Left lobe of liver (tissue), 2 donors: ENCODE results near the gene CMTM2. TPM values are rescaled to one million over a fixed set of nuclear protein-coding genes. Genes with fewer than 3 reads are reported as not detected.
"Not testable (repeated sequence)": the region's sequence is repeated elsewhere in the genome, so short reads cannot be mapped to it uniquely, and the experiment has no call there.

Source experiments
- ATAC-seq: fragments of 200-7000 bp; cut with Tn5 transposase; one replicate; pipeline ENCODE4 v1.9.1; 2020; ENCODE audit warnings: mild to moderate bottlenecking, moderate library complexity
- DNase-seq: peaks from one replicate; pipeline ENCODE4 v3.0.0-alpha.2; 2020; ENCODE audit warnings: low spot score
- total RNA-seq: library from RNA; stranded (reverse); gene quantifications from one replicate; pipeline ENCODE4 v1.2.1, GENCODE V29; 2021
- donor health status: DM: no; HTN: no; CAD: no; lungs with moderate emphysema.
- donor health status: DM: no; HTN: yes; CAD: no.

Gene CMTM2
- total RNA-seq, 1 donor from 2014 or later, result not detected

DNA sequence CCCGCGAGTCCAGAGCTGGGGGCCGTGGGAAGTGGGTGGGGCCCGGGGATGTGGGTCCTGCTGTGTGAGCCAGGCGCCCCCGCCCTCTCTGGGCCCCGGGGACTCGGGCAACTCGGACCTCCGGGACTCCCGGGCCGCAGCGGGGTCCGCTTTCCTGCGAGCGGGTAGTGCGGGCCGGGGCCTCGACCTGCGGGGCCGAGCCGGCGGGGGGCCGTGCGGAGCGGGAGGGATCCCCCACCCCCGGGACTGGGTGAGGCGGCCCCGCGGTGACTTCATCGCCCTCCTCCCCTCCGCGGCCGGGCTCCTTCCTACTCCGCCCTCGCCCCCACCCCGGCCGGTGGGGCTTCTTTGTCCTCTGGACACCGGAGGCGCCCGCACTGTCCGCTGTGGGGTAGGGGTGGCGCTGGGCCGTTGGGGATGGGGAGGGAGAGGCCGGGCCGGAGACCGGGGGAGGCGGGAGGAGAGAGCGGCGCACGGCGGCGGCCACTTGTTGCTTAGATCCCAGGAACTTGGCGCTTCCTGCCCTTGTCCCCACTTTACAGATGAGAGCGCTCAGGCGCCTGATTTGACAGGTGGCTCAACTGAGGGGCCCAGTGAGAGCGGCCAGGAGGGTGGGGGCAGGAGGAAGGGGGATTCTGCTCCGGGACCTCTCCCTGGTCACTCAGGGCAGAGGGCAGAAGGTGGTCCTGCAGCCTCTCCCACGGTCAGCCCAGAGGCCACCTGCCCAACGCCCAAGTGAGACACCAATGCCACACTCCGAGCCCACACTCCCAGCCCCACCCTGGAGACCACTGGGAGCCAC is 26.1 kb downstream of the CMTM2 start:
- ATAC-seq, result peak; percentile 27
- no peak for DNase-seq

- DNase-seq, result no peak
- no peak for ATAC-seq
Observed at GRCh38 chr16:66605979-66606751, 26.9 kb downstream of the CMTM2 start.

- ATAC-seq (peak; percentile 89), DNase-seq (peak; percentile 86)
Observed at GRCh38 chr16:66608241-66609138, 29.2 kb downstream of the CMTM2 start.

DNA sequence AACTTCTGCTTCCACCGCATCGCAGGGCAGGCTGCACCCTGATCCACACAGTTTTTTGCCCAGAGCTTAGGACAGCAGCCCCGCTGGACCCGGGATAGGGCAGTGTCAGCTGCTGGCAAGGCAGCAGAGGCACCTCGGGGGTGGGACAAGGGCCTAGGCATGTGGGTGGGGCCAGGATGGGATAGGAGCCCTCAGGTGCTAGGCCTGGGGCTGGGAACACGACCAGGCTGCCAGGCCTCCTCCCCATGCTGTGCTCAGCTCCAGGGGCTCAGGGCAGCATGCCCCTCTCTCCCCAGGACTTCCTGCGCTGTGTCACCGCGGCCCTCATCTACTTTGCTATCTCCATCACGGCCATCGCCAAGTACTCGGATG is 29.9 kb downstream of the CMTM2 start:
- DNase-seq (no peak), ATAC-seq (no peak)

- no peak for DNase-seq
Observed at GRCh38 chr16:66610111-66610820, 31.0 kb downstream of the CMTM2 start.

GRCh38 chr16:66611911-66612310 is 32.6 kb downstream of the CMTM2 start:
- ATAC-seq, DNase-seq: not testable (repeated sequence)

More at GRCh38 chr16:66610111-66610820, 31.0 kb downstream of the CMTM2 start:
- no peak for ATAC-seq

- no peak for ATAC-seq
- no peak for DNase-seq
Observed at GRCh38 chr16:66612422-66612821, 33.2 kb downstream of the CMTM2 start.

DNA sequence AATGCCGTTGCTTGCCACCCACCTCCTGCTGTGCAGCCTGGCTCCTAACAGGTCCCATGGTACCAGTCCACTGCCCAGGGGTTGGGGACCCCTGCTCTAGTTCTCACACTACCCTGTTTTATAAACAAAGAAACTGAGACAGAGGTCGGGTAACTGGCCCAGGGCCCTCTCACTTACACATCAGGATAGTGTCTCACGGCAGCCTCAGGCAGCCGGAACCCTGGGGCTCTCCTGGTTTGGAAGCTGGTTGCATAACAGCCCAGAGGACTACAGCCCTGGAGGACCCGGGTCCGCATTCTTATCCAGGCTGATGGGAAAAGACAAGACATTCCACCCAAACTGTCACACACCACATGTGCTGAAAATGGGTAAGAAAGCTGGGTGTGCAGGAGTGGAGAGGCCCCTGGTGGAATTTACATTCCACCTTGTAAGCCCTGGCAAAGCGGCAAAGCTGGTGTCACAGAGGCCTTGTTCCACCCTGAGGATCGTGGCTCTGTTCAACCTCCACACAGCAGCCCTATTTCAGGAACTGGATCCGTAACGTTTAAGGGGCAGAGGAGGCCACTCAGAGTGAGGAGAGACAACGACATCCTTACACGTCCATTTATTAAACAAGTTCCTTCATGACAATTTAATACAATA is 35.0 kb downstream of the CMTM2 start:
- no peak for ATAC-seq
- DNase-seq, result no peak

DNA sequence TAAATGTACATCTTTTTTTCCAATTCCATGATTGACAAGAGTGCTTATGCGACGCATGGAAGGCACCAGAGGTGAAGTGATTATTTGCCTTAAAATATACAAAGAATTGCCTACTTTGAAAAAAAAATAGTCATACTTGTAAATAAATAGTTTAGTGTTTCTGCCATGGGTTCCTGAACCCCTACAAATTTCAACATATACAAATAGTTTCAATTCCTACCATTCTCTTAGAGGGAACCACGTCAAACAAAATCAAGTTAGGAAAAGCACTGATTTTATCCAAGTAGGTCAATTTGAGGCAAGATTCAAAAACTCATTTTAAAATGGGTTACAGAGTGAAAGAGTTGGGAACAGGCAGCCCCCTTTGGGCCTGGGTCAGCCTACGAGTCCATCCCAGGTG is 36.9 kb downstream of the CMTM2 start:
- ATAC-seq, result no peak
- no peak for DNase-seq

GRCh38 chr16:66616592-66616991 is 37.3 kb downstream of the CMTM2 start:
- DNase-seq (no peak), ATAC-seq (peak; percentile 8)

- DNase-seq, result no peak
Observed at GRCh38 chr16:66617010-66617434, 37.8 kb downstream of the CMTM2 start.

DNA sequence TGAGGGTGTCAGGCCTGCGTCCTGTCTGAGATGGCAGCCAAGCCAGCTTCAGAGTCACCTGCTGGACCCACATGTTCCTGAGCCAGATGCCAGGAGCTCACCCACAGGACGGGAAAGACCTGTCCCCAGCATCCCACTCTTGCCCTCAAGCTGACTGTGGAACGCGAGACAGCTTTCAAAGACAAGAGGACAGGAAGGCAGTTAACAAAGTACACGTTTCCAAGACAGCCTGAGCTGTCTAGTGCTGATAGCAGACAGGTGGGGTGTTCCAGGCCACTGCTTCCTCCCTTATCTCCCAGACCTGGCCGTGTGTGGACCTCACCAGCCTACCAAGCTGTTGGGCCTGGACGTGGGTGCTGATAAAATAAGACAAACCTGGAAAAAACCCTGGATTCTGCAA is 38.5 kb downstream of the CMTM2 start:
- ATAC-seq, result peak; percentile 30
- DNase-seq, result no peak

More at GRCh38 chr16:66617010-66617434, 37.8 kb downstream of the CMTM2 start:
- ATAC-seq, result peak; percentile 85

DNA sequence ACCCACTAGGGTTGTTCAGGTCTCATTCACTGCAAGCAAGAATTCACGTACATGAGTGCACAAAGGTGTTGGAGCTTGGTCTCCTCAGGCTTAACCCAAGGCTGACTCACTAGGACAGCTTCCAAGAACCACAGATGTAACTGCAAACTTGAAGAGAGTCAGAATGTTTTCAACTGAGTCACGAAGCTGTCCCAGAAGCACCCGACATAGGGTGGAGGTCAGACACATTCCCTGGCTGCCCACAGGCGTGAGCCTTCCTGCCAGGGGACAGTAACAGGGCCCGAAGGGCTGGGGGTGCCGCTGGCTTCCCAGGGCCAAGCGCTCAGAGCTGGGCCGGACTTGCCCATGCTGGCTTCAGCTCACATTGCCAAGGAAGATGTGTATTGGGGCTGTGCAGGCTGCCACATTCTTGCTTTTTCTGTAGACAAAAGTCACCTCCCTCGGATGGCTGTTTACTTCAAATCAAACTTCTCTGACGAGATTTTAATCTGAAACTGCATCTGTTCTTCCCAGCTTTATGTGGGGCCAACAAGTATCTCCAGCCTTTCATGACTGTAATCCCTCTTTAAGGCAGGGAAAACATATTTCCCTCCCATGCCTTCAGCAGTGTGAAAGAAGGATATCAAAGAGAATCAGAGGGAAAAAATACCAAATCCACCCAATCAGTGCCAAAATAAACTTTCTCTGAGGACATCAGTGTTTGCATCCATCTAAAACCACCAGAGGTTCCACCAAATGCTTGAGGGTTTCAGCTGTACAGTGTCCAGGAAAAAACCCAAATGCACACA is 39.5 kb downstream of the CMTM2 start:
- ATAC-seq (peak; percentile 15), DNase-seq (no peak)

DNA sequence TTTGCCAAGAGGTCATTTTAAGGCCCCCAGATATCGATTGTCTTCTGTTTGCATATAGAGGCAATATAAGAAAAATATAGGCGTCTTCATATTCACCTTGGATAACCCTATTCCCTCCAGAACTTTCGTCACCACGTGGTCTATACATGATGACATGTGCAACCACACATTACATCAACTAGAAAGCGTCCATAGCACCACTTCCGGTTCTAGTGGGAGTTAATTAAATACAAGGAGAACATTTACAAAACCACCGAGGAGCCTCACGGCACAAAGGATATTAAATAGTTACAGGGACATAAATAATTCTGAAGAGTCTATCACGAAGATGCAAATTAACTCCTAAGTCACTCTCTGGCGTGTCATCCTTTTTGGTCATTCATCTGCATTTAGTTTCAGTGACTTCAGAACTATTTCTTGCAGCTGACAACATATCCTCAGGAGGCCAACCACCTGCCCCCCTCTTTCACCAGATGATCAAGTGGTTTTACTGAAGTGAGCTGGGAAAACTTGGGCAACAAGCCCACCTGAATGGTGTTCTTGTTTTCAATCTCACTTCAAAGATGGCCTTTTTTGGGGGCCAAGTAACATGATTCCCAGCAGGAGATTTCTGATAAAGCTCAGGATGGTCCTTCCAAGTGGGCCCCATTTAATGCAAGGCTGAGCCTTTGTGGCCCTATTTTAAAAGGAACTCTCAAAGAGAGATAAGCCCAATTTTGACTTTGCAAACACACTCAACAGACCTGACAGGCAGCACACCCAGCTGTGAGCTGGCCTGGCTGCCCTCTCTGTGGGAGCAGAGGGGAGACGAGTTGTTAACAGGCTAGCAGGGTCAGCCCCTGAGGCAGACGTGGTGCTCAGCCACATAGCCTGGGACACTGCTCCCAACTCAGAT is 40.5 kb downstream of the CMTM2 start:
- ATAC-seq, result no peak
- no peak for DNase-seq

- DNase-seq, result no peak
- ATAC-seq, result no peak
Observed at GRCh38 chr16:66620429-66620795, 41.1 kb downstream of the CMTM2 start.

GRCh38 chr16:66621973-66622372 is 42.7 kb downstream of the CMTM2 start:
- ATAC-seq, result no peak
- DNase-seq, result no peak

DNA sequence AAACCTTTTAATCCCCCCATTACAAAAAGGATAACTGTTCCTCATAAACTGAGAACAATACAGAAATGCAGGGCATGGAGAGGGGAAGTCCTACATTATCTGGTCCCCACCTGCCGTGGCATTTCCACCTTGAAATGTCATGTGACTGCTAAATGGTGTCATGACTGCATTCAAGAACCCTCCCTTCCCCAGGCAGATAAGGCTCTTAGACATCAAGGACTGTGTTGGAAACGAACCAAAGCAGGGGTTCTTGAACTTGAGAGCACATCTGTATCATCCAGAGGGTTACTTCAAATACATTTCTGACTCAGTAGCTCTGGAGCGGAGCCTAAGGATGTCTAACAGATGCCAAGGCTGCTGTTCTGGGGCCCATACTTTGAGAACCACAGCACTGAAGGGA is 43.6 kb downstream of the CMTM2 start:
- DNase-seq, result no peak

GRCh38 chr16:66623755-66624154 is 44.5 kb downstream of the CMTM2 start:
- DNase-seq (no peak), ATAC-seq (no peak)

More for the DNA sequence above, 43.6 kb downstream of the CMTM2 start:
- ATAC-seq, result no peak
